Measurements from ENCODE around the gene NARF.

DNA sequence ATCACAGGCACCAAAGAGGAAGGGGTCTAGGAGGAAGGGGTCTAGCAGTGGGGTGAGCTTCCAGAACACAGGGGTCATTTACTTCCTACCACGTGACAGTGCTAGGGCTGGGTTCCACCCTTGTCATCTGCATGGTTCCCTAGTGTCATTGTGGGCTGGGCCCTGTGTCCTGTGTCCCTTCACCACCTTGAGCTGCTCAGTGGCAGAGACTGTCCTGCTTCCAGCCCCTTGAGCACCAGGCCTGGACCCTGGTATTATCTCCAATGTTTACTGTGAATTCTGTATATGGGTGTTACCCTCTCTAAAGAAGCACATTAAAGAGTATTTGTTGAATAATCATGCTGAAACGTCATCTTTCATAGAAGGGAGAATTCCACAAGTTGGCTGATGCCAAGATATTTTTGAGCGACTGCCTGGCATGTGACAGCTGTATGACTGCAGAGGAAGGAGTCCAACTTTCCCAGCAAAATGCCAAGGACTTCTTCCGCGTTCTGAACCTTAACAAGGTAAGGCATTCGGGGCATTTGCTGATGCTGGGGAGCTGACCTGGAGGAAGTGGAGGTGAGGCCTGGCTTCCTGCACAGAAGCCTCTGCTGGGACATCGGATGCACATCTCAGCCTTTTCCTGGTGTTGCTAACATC lies 5.5 kb downstream of the NARF start:
- TF ChIP-seq, protein P1, sequence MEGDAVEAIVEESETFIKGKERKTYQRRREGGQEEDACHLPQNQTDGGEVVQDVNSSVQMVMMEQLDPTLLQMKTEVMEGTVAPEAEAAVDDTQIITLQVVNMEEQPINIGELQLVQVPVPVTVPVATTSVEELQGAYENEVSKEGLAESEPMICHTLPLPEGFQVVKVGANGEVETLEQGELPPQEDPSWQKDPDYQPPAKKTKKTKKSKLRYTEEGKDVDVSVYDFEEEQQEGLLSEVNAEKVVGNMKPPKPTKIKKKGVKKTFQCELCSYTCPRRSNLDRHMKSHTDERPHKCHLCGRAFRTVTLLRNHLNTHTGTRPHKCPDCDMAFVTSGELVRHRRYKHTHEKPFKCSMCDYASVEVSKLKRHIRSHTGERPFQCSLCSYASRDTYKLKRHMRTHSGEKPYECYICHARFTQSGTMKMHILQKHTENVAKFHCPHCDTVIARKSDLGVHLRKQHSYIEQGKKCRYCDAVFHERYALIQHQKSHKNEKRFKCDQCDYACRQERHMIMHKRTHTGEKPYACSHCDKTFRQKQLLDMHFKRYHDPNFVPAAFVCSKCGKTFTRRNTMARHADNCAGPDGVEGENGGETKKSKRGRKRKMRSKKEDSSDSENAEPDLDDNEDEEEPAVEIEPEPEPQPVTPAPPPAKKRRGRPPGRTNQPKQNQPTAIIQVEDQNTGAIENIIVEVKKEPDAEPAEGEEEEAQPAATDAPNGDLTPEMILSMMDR (IDR thresholded peaks at IDR 0.05): no peak
- TF ChIP-seq POLR2A (IDR thresholded peaks at IDR 0.05) (no peak), POLR2AphosphoS5 (IDR thresholded peaks at IDR 0.05) (no peak)

All from breast epithelium (tissue), 3 donors.